Stomach (tissue), 9 donors: ENCODE data around the gene SNRNP48. TPM values are rescaled to one million over a fixed set of nuclear protein-coding genes. Genes with fewer than 3 reads are reported as not detected.

Experiments used
- DNase-seq, 2 donors: peaks; one replicate each; pipeline versions ENCODE4 v3.0.0 to v3.0.0-alpha.2; 2013 to 2019
- H3K27ac ChIP-seq, 5 donors: fragments of 200-600 bp in 4 of 5; sonication (generic) in 4 of 5; one replicate each; pipeline ENCODE4 v1.5.1; 2013 to 2019; ENCODE audit warnings: mild to moderate bottlenecking in 1 of 5, moderate library complexity in 1 of 5
- H3K27me3 ChIP-seq, 3 donors: fragments of 200-600 bp; sonication (generic); one replicate each; pipeline ENCODE4 v1.5.1; 2017 to 2019; ENCODE audit warnings: mixed run types in 1 of 3
- H3K36me3 ChIP-seq, 4 donors: fragments of 200-600 bp; sonication (generic); 1 replicate in 3 of 4; 2 replicates in 1 of 4; pipeline ENCODE4 v1.5.1; 2016 to 2019
- H3K4me1 ChIP-seq, 4 donors: fragments of 200-600 bp; sonication (generic); one replicate each; pipeline ENCODE4 v1.5.1; 2016 to 2019
- H3K4me3 ChIP-seq, 4 donors: fragments of 200-600 bp; sonication (generic) in 3 of 4; one replicate each; pipeline ENCODE4 v1.5.1; 2016 to 2019; ENCODE audit warnings: mild to moderate bottlenecking in 1 of 4
- H3K9me3 ChIP-seq, 4 donors: fragments of 200-600 bp; sonication (generic); one replicate each; pipeline ENCODE4 v1.5.1; 2016 to 2019
- EP300 ChIP-seq: sonication (generic); formaldehyde crosslinking; IDR thresholded peaks from one replicate; pipeline ENCODE4 v1.6.1; 2017; ENCODE audit warnings: antibody characterized with exemption
- POLR2A ChIP-seq, 4 donors: fragments of 450-650 bp; IDR thresholded peaks; one replicate each; pipeline ENCODE4 v1.6.1; 2016; ENCODE audit warnings: antibody characterized with exemption in 4 of 4, control low read depth in 2 of 4, mild to moderate bottlenecking in 1 of 4, moderate library complexity in 1 of 4
- POLR2AphosphoS5 ChIP-seq, 3 donors: sonication (generic); formaldehyde crosslinking; IDR thresholded peaks; one replicate each; pipeline ENCODE4 v1.6.1; 2016; ENCODE audit warnings: antibody characterized with exemption in 3 of 3
- WGBS, 5 donors: extraction: QIAGEN DNeasy Blood & Tissue Kit in 3 of 5; methylation state at CpG; one replicate each; pipeline versions ENCODE4 v1.1.5 to v1.1.7; 2013 to 2018; 5-methylcytosine and 5-hydroxymethylcytosine counted together
- intact Hi-C: fragments of 100-400 bp; cut with DNase I; formaldehyde crosslinking; loops from one replicate; pipeline ENCODE4 v1.15.1; 2023; ENCODE audit warnings: low total_unique reads
- polyA plus RNA-seq, 3 donors: library from polyadenylated mRNA; stranded (reverse); fragments of 200-250 nt; gene quantifications; one replicate each; pipeline ENCODE4 v1.2.3, GENCODE V29; 2013
- total RNA-seq, 5 donors: library from RNA; depleted of rRNA; stranded (reverse); fragments of >200 nt; gene quantifications; one replicate each; pipeline versions ENCODE4 v1.1.0 to v1.2.3, GENCODE V29; 2014 to 2016
- TF ChIP-seq, protein P1 (sequence below), 7 experiments: fragments of 450-650 bp in 4 of 7; fragments of 200-600 bp in 3 of 7; sonication (generic) in 3 of 7; IDR thresholded peaks; one replicate each; pipeline ENCODE4 v1.5.1; 2016 to 2019; ENCODE audit warnings: antibody characterized with exemption in 7 of 7, control low read depth in 2 of 7, mild to moderate bottlenecking in 1 of 7
- donor health status: healthy with polysubstance abuse.
- donor health status: Bipolar disorder and iron deficiency.
- donor health status: healthy.

The SNRNP48 gene
- total and polyA plus RNA-seq, 8 donors, result 5.1 to 138 (median 13.0) TPM

DNA sequence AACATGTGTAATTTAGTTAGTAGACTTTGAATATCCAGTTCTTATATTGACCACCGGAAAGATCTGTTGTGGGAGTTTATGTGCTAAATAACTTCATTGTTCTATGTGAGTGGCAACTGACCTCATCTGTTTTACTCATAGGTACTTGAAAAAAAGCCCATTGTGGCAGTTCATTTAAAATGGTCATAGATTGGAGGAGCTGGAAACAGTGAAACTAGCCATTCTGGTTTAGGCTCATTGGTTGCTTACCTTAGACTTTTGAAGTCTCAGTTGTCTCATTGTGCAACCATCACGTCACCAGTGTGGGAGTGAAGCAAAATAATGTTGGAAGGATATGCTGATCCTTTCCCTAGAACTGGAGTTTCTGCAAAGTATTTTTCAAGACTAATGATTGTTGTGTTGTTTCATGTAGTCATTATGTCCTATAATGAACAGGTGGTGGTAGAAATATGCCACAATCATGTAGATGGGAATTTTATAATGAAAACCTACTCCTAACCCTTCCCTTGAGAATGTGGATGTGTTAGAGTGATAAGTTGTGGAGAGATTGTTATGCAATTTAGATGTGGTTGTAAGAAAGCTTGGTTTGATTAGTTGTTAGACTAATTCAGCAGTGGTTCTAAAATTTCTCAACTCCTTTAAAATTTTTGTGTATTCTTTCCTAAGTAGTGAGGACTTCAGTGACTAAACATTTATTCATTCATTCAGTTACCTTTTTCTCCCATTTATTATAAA lies 30.2 kb upstream of the SNRNP48 start:
- Histone ChIP-seq H3K27ac (peak overlapping the region in 1 of 5 donors; percentile 77), H3K9me3 (no peaks in the 10 kb centered on the region), H3K4me1 (peaks cover 0 to 13% (median 8%) of the 10 kb centered on the region in 4 donors), H3K36me3 (peaks cover 4 to 54% (median 34%) of the 10 kb centered on the region in 4 donors), H3K4me3 (no peak overlapping the region), H3K27me3 (peaks cover 0 to 5% (median 0%) of the 10 kb centered on the region in 3 donors)
- TF ChIP-seq, protein P1, sequence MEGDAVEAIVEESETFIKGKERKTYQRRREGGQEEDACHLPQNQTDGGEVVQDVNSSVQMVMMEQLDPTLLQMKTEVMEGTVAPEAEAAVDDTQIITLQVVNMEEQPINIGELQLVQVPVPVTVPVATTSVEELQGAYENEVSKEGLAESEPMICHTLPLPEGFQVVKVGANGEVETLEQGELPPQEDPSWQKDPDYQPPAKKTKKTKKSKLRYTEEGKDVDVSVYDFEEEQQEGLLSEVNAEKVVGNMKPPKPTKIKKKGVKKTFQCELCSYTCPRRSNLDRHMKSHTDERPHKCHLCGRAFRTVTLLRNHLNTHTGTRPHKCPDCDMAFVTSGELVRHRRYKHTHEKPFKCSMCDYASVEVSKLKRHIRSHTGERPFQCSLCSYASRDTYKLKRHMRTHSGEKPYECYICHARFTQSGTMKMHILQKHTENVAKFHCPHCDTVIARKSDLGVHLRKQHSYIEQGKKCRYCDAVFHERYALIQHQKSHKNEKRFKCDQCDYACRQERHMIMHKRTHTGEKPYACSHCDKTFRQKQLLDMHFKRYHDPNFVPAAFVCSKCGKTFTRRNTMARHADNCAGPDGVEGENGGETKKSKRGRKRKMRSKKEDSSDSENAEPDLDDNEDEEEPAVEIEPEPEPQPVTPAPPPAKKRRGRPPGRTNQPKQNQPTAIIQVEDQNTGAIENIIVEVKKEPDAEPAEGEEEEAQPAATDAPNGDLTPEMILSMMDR (IDR thresholded peaks at IDR 0.05), result no peak
- TF ChIP-seq POLR2A (IDR thresholded peaks at IDR 0.05), result no peak
- no peak for TF ChIP-seq EP300
- TF ChIP-seq POLR2AphosphoS5 (IDR thresholded peaks at IDR 0.05), result no peak
- DNase-seq, result peak in 1 of 2 donors; percentile 58
- intact Hi-C loops, result loop anchor here (10.0 kb wide), 1 partner anchor 145 kb away; no protein-coding TSS in a partner anchor
- WGBS, 5 donors, result 46 to 60% (median 56%) methylated on average over 2 of the region's 2 CpGs

DNA sequence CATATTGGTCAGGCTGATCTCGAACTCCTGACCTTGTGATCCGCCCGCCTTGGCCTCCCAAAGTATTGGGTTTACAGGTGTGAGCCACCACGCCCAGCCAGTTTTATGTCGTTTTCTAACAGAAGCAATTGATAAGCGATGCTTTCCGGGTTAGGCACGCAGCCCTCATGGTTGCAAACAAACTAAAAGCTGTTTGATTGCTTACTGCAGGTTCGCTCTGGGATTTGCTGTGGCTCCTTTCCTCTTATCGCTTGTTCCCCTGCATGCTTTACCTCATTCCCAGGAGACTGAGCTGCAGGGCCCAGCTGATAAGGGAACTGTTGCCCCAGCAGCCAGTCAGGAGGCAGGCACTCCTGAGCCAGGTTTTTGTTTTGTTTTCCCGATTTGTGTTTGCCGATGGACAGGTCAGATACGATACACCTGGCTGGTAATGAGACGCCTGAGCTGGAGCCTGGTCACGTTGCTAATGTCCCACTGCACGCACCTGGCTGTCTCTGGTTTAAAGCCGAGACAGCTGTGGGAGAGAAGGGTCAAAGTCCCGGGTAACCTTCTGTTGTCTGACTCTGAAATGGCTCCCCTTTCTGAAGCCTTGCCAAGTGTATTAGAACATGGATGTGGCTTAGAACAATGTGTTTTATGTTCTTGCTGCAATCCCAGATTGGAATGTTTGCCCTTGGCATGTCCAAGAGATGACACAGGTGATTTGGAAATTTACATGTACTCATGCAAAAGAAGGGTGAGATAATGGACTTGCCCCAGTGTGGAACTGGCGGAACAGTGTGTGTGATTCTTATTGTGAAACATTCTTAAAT lies 28.6 kb upstream of the SNRNP48 start:
- H3K27me3 ChIP-seq, result peaks cover 0 to 5% (median 0%) of the 10 kb centered on the region in 3 donors
- peaks cover 0 to 13% (median 8%) of the 10 kb centered on the region in 4 donors for H3K4me1 ChIP-seq
- peak overlapping the region; percentile 55 to 77 (median 65) for H3K27ac ChIP-seq
- TF ChIP-seq POLR2AphosphoS5 (IDR thresholded peaks at IDR 0.05) (peak in 2 of 3 donors; percentile 77 to 78), EP300 (no peak)
- H3K9me3 ChIP-seq, result no peaks in the 10 kb centered on the region
- peaks cover 11 to 64% (median 47%) of the 10 kb centered on the region in 4 donors for H3K36me3 ChIP-seq
- WGBS, 5 donors, result 28 to 55% (median 43%) methylated on average over 17 to 19 of the region's 19 CpGs
- intact Hi-C loops, result loop anchor here (10.0 kb wide), 1 partner anchor 147 kb away; no protein-coding TSS in a partner anchor
- peak; percentile 90 to 93 for DNase-seq
- H3K4me3 ChIP-seq, result no peak overlapping the region

DNA sequence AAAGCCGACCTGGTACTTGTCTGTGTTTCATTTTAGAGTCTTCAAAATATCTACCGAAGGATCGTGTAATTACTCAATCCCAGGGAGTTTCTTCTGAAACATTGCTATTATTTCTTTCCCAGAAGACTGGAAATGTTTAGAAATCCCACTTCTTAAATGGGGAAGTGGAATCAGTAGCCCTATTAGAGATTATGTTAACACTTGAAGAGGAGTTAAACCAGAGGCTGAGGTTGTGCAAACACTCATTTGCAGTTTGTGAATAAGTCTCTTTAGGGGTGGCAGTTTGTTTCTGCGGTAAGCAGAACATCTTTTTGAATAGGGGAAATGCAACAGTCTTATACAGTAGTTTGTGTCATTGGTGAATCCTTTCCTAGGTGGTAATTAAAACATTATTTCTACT lies 27.2 kb upstream of the SNRNP48 start:
- no peaks in the 10 kb centered on the region for H3K9me3 ChIP-seq
- intact Hi-C loops, result loop anchor here (10.0 kb wide), 1 partner anchor 148 kb away; no protein-coding TSS in a partner anchor
- no peak overlapping the region for H3K27ac ChIP-seq
- WGBS, 5 donors, result 75 to 99% (median 88%) methylated on average over 4 of the region's 4 CpGs
- peaks cover 11 to 69% (median 56%) of the 10 kb centered on the region in 4 donors for H3K36me3 ChIP-seq
- no peak for TF ChIP-seq POLR2A (IDR thresholded peaks at IDR 0.05)
- TF ChIP-seq EP300, result no peak
- no peak for TF ChIP-seq POLR2AphosphoS5 (IDR thresholded peaks at IDR 0.05)
- TF ChIP-seq, protein P1 (IDR thresholded peaks at IDR 0.05), result no peak
- H3K4me1 ChIP-seq, result peaks cover 0 to 13% (median 8%) of the 10 kb centered on the region in 4 donors
- H3K27me3 ChIP-seq, result peaks cover 0 to 5% (median 0%) of the 10 kb centered on the region in 3 donors
- H3K4me3 ChIP-seq, result no peak overlapping the region
- DNase-seq, result no peak

- no peak for TF ChIP-seq POLR2A (IDR thresholded peaks at IDR 0.05)
- TF ChIP-seq POLR2AphosphoS5 (IDR thresholded peaks at IDR 0.05), result no peak
- no peak for TF ChIP-seq EP300
- TF ChIP-seq, protein P1 (IDR thresholded peaks at IDR 0.05), result no peak
- Histone ChIP-seq H3K4me3 (no peak overlapping the region), H3K36me3 (peaks cover 21 to 80% (median 74%) of the 10 kb centered on the region in 4 donors), H3K4me1 (peaks cover 0 to 13% (median 8%) of the 10 kb centered on the region in 4 donors), H3K27me3 (peaks cover 0 to 15% (median 0%) of the 10 kb centered on the region in 3 donors), H3K27ac (no peak overlapping the region), H3K9me3 (no peaks in the 10 kb centered on the region)
- intact Hi-C loops, result loop anchor here (10.0 kb wide), 1 partner anchor 151 kb away; no protein-coding TSS in a partner anchor
- WGBS, 5 donors, result 94 to 96% (median 95%) methylated on average over 2 of the region's 2 CpGs
- no peak for DNase-seq
Measured at GRCh38 chr6:7566107-7566506, 23.9 kb upstream of the SNRNP48 start.
